Liver (tissue), 9 donors: ENCODE results near the gene PROX2. TPM values are rescaled to one million over a fixed set of nuclear protein-coding genes. Genes with fewer than 3 reads are reported as not detected.

Experiments
- DNase-seq: peaks from one replicate; pipeline ENCODE4 v3.0.0-alpha.2; 2017; ENCODE audit warnings: low spot score
- H3K27ac ChIP-seq, 2 donors: one replicate each; pipeline ENCODE4 v1.7.0; 2013; ENCODE audit warnings: inconsistent platforms in 2 of 2, low read length in 2 of 2, control low read depth in 1 of 2, low read depth in 1 of 2, mild to moderate bottlenecking in 1 of 2
- H3K27me3 ChIP-seq, 4 donors: one replicate each; pipeline versions ENCODE4 v1.6.1 to v1.7.0; 2013; ENCODE audit warnings: low read length in 3 of 4, inconsistent platforms in 1 of 4, mild to moderate bottlenecking in 1 of 4, moderate library complexity in 1 of 4; ENCODE audit not compliant: control insufficient read depth in 4 of 4, insufficient read depth in 4 of 4
- H3K36me3 ChIP-seq, 4 donors: one replicate each; pipeline versions ENCODE4 v1.6.1 to v1.7.0; 2013; ENCODE audit warnings: low read length in 3 of 4, mild to moderate bottlenecking in 3 of 4, low read depth in 1 of 4, moderate library complexity in 1 of 4; ENCODE audit not compliant: control insufficient read depth in 4 of 4, insufficient read depth in 3 of 4
- H3K4me1 ChIP-seq, 4 donors: one replicate each; pipeline versions ENCODE4 v1.6.1 to v1.7.0; 2013; ENCODE audit warnings: low read length in 3 of 4, mild to moderate bottlenecking in 3 of 4, moderate library complexity in 1 of 4; ENCODE audit not compliant: control insufficient read depth in 4 of 4, insufficient read depth in 4 of 4
- H3K4me3 ChIP-seq, 3 donors: one replicate each; pipeline versions ENCODE4 v1.6.1 to v1.7.0; 2013; ENCODE audit warnings: low read length in 3 of 3, control low read depth in 1 of 3, low read depth in 1 of 3, mild to moderate bottlenecking in 1 of 3
- H3K9ac ChIP-seq, 2 donors: one replicate each; pipeline ENCODE4 v1.7.0; 2013; ENCODE audit warnings: low read length in 2 of 2, mild to moderate bottlenecking in 2 of 2, moderate library complexity in 2 of 2, control low read depth in 1 of 2, low read depth in 1 of 2
- H3K9me3 ChIP-seq, 4 donors: one replicate each; pipeline versions ENCODE4 v1.6.1 to v1.7.0; 2013; ENCODE audit warnings: low read length in 3 of 4; ENCODE audit not compliant: control insufficient read depth in 4 of 4
- ATF3 ChIP-seq: IDR thresholded peaks from 2 replicates; pipeline ENCODE4 v1.6.1; 2016; ENCODE audit warnings: antibody characterized with exemption
- CTCF ChIP-seq: fragments of 150-350 bp; IDR thresholded peaks from 2 replicates; pipeline ENCODE4 v1.5.1; 2017; ENCODE audit warnings: improper control_type of control experiment, low read depth, low read length; ENCODE audit not compliant: missing input control
- EGR1 ChIP-seq, 2 donors: IDR thresholded peaks; 2 replicates each; pipeline ENCODE4 v1.6.1; 2016 to 2018; ENCODE audit warnings: antibody characterized with exemption in 2 of 2, low read depth in 2 of 2
- FOXA1 ChIP-seq: IDR thresholded peaks from 2 replicates; pipeline ENCODE4 v1.6.1; 2016; ENCODE audit warnings: antibody characterized with exemption
- FOXA2 ChIP-seq: IDR thresholded peaks from 2 replicates; pipeline ENCODE4 v1.6.1; 2016; ENCODE audit warnings: antibody characterized with exemption
- GABPA ChIP-seq, 2 donors: IDR thresholded peaks in 1 of 2; conservative IDR thresholded peaks in 1 of 2; 2 replicates each; pipeline ENCODE4 v1.6.1; 2016; ENCODE audit warnings: antibody characterized with exemption in 2 of 2, mild to moderate bottlenecking in 1 of 2, moderate library complexity in 1 of 2
- HNF4A ChIP-seq, 2 donors: conservative IDR thresholded peaks; 2 replicates each; pipeline ENCODE4 v1.6.1; 2016; ENCODE audit warnings: antibody characterized with exemption in 2 of 2, mild to moderate bottlenecking in 2 of 2
- HNF4G ChIP-seq: IDR thresholded peaks from 2 replicates; pipeline ENCODE4 v1.6.1; 2016; ENCODE audit warnings: antibody characterized with exemption
- JUND ChIP-seq, 2 donors: IDR thresholded peaks; 2 replicates each; pipeline ENCODE4 v1.6.1; 2016; ENCODE audit warnings: antibody characterized with exemption in 2 of 2
- MAX ChIP-seq: IDR thresholded peaks from 2 replicates; pipeline ENCODE4 v1.6.1; 2016; ENCODE audit warnings: antibody characterized with exemption
- NR2F2 ChIP-seq: IDR thresholded peaks from 2 replicates; pipeline ENCODE4 v1.6.1; 2016; ENCODE audit warnings: antibody characterized with exemption
- RAD21 ChIP-seq, 2 donors: IDR thresholded peaks; 2 replicates each; pipeline ENCODE4 v1.6.1; 2016; ENCODE audit warnings: antibody characterized with exemption in 2 of 2, mild to moderate bottlenecking in 2 of 2
- REST ChIP-seq: IDR thresholded peaks from 2 replicates; pipeline ENCODE4 v1.6.1; 2016; ENCODE audit warnings: antibody characterized with exemption, mild to moderate bottlenecking
- RXRA ChIP-seq, 2 donors: IDR thresholded peaks; 2 replicates each; pipeline ENCODE4 v1.6.1; 2017 to 2018; ENCODE audit warnings: antibody characterized with exemption in 2 of 2, mild to moderate bottlenecking in 1 of 2
- SP1 ChIP-seq: IDR thresholded peaks from 2 replicates; pipeline ENCODE4 v1.6.1; 2018; ENCODE audit warnings: antibody characterized with exemption, mild to moderate bottlenecking
- TAF1 ChIP-seq: conservative IDR thresholded peaks from 2 replicates; pipeline ENCODE4 v1.6.1; 2016; ENCODE audit warnings: antibody characterized with exemption, mild to moderate bottlenecking
- YY1 ChIP-seq: IDR thresholded peaks from 2 replicates; pipeline ENCODE4 v1.6.1; 2016; ENCODE audit warnings: antibody characterized with exemption, mild to moderate bottlenecking
- ZBTB33 ChIP-seq: IDR thresholded peaks from 2 replicates; pipeline ENCODE4 v1.6.1; 2016; ENCODE audit warnings: antibody characterized with exemption
- WGBS: extraction: QIAGEN DNeasy Blood & Tissue Kit; methylation state at CpG from one replicate; pipeline ENCODE4 v1.1.7; 2013; 5-methylcytosine and 5-hydroxymethylcytosine counted together
- polyA plus RNA-seq, 2 donors: library from polyadenylated mRNA; stranded (reverse) in 1 of 2; unstranded in 1 of 2; fragments of 200-250 nt in 1 of 2; fragments of >200 nt in 1 of 2; fragmentation: Nextera tagmentation in 1 of 2; extraction: Ambion mirVana in 1 of 2; gene quantifications; one replicate each; pipeline versions ENCODE4 v1.2.1 to v1.2.3, GENCODE V29; 2013 to 2015
- total RNA-seq, 2 donors: library from RNA; depleted of rRNA; stranded (reverse); fragments of >200 nt; gene quantifications; one replicate each; pipeline ENCODE4 v1.2.3, GENCODE V29; 2014
- donor health status: healthy.
- donor health status: healthy.
- donor health status: healthy.
- donor health status: healthy.
- donor health status: healthy.

PROX2 gene
- total and polyA plus RNA-seq, 4 donors = 0.06 TPM; not detected in 3

GRCh38 chr14:74863274-74863673 is 12.7 kb downstream of the PROX2 start:
- Histone ChIP-seq H3K9me3 (no peaks in the 10 kb centered on the region), H3K27ac (no peak overlapping the region), H3K4me3 (no peak overlapping the region), H3K9ac (no peak overlapping the region), H3K36me3 (no peaks in the 10 kb centered on the region), H3K27me3 (no peaks in the 10 kb centered on the region), H3K4me1 (no peaks in the 10 kb centered on the region)
- no peak for DNase-seq
- no peak for TF ChIP-seq ZBTB33
- no peak for TF ChIP-seq RXRA (IDR thresholded peaks at IDR 0.05)
- no peak for TF ChIP-seq FOXA2
- no peak for TF ChIP-seq CTCF
- TF ChIP-seq ATF3 = no peak
- TF ChIP-seq YY1 = no peak
- no peak for TF ChIP-seq HNF4A (conservative IDR thresholded peaks at IDR 0.05)
- no peak for TF ChIP-seq RAD21 (IDR thresholded peaks at IDR 0.05)
- TF ChIP-seq REST = no peak
- no peak for TF ChIP-seq EGR1 (IDR thresholded peaks at IDR 0.05; ENCODE audit: low read depth in 2 of 2)
- TF ChIP-seq TAF1 = no peak
- no peak for TF ChIP-seq JUND (IDR thresholded peaks at IDR 0.05)
- TF ChIP-seq HNF4G = no peak
- TF ChIP-seq FOXA1 = no peak
- no peak for TF ChIP-seq MAX
- no peak for TF ChIP-seq SP1
- no peak for TF ChIP-seq NR2F2
- no peak for TF ChIP-seq GABPA (IDR thresholded peaks at IDR 0.05 in 1 of 2, conservative IDR thresholded peaks at IDR 0.05 in 1 of 2)
- 81% methylated on average over 9 of the region's 9 CpGs for WGBS

- Histone ChIP-seq H3K4me3 (no peak overlapping the region), H3K27ac (no peak overlapping the region), H3K9ac (no peak overlapping the region), H3K9me3 (no peaks in the 10 kb centered on the region), H3K36me3 (no peaks in the 10 kb centered on the region), H3K4me1 (no peaks in the 10 kb centered on the region), H3K27me3 (no peaks in the 10 kb centered on the region)
- DNase-seq = no peak
- 72% methylated on average over 3 of the region's 3 CpGs for WGBS
- TF ChIP-seq CTCF (no peak), ATF3 (no peak), REST (no peak), FOXA2 (no peak), MAX (no peak), SP1 (no peak)
Observed at GRCh38 chr14:74861734-74862090, 14.2 kb downstream of the PROX2 start.
